Kidney (tissue), 14 donors: ENCODE results near the gene NDUFS2. TPM values are rescaled to one million over a fixed set of nuclear protein-coding genes. Genes with fewer than 3 reads are reported as not detected.

ENCODE experiments used
- DNase-seq, 5 donors: peaks; one replicate each; pipeline ENCODE4 v3.0.0-alpha.2; 2013 to 2020
- FAIRE-seq: peaks from 2 replicates; lab custom pipeline; 2012; peaks lifted over from hg19 to GRCh38; lab: Jason Lieb, UNC
- H3K27ac ChIP-seq, 2 donors: one replicate each; pipeline ENCODE4 v1.7.0; 2013; ENCODE audit warnings: low read depth in 2 of 2, low read length in 2 of 2, inconsistent platforms in 1 of 2
- H3K27me3 ChIP-seq: one replicate; pipeline ENCODE4 v1.7.1; 2013; ENCODE audit warnings: low read length, inconsistent platforms; ENCODE audit not compliant: control insufficient read depth, insufficient read depth
- H3K36me3 ChIP-seq, 3 donors: one replicate each; pipeline versions ENCODE4 v1.7.0 to v1.7.1; 2013; ENCODE audit warnings: low read length in 3 of 3, control low read depth in 1 of 3, inconsistent platforms in 1 of 3; ENCODE audit not compliant: insufficient read depth in 3 of 3, control insufficient read depth in 2 of 3
- H3K4me1 ChIP-seq, 3 donors: one replicate each; pipeline versions ENCODE4 v1.7.0 to v1.7.1; 2013; ENCODE audit warnings: low read length in 3 of 3, inconsistent platforms in 1 of 3, low read depth in 1 of 3; ENCODE audit not compliant: control insufficient read depth in 2 of 3, insufficient read depth in 2 of 3
- H3K4me3 ChIP-seq, 3 donors: one replicate each; pipeline versions ENCODE4 v1.7.0 to v1.8.1; 2013; ENCODE audit warnings: low read length in 3 of 3, control low read depth in 1 of 3, inconsistent platforms in 1 of 3
- H3K9ac ChIP-seq, 3 donors: one replicate each; pipeline versions ENCODE4 v1.7.0 to v1.7.1; 2013; ENCODE audit warnings: low read length in 3 of 3, control low read depth in 1 of 3, inconsistent platforms in 1 of 3
- H3K9me3 ChIP-seq, 3 donors: one replicate each; pipeline versions ENCODE4 v1.7.0 to v1.7.1; 2013; ENCODE audit warnings: low read length in 3 of 3, control low read depth in 1 of 3, inconsistent platforms in 1 of 3; ENCODE audit not compliant: control insufficient read depth in 2 of 3, insufficient read depth in 1 of 3
- CTCF ChIP-seq: IDR thresholded peaks from 3 replicates; pipeline ENCODE4 v1.5.1; 2012; ENCODE audit warnings: mild to moderate bottlenecking, moderate library complexity, borderline replicate concordance; ENCODE audit not compliant: insufficient read depth; ENCODE audit errors: extremely low read depth
- intact Hi-C: fragments of 100-400 bp; cut with DNase I; formaldehyde crosslinking; loops from one replicate; pipeline ENCODE4 v1.11.1; 2022
- polyA plus RNA-seq: library from polyadenylated mRNA; stranded (reverse); fragments of 350-450 nt; fragmentation: Illumina TruSeq; extraction: RNeasy Lipid Tissue Mini Kit (QIAGEN cat#74804); gene quantifications from one replicate; pipeline ENCODE4 v1.2.3, GENCODE V29; 2014; ENCODE audit warnings: low read depth, low replicate concordance; ENCODE audit not compliant: insufficient read depth
- total RNA-seq: library from RNA; stranded (reverse); fragmentation: NEBNext Ultra II Directional; extraction: Animal tissue kit (Norgen Biotek cat#: 25700); gene quantifications from one replicate; pipeline ENCODE4 v1.2.1, GENCODE V29; 2021
- donor health status: control.
- donor health status: control.
- donor health status: control.
- donor health status: control.
- donor health status: control.
- donor health status: DM: yes; HTN: yes; CAD: no.
- donor health status: Normal renal cell carcinoma (clear cell type).

NDUFS2 gene
- total and polyA plus RNA-seq, 2 donors from 2014 or later: 92.7 to 197 TPM

GRCh38 chr1:161157867-161158266 is 44.3 kb upstream of the NDUFS2 start:
- Histone ChIP-seq H3K4me1 (peaks cover 0 to 18% (median 11%) of the 10 kb centered on the region in 3 donors), H3K4me3 (no peak overlapping the region), H3K36me3 (peaks cover 0 to 7% (median 0%) of the 10 kb centered on the region in 3 donors), H3K27ac (no peak overlapping the region), H3K27me3 (no peaks in the 10 kb centered on the region), H3K9me3 (no peaks in the 10 kb centered on the region), H3K9ac (no peak overlapping the region)
- TF ChIP-seq CTCF: no peak
- intact Hi-C loops: no loop called here
- FAIRE-seq: no peak
- no peak for DNase-seq

- intact Hi-C loops: no loop called here
These were observed 43.7 kb upstream of the NDUFS2 start for GRCh38 chr1:161158316-161159010.

GRCh38 chr1:161159087-161159912 is 42.9 kb upstream of the NDUFS2 start, which contains the start of gene USP21:
TSS of gene USP21 (plus strand) at chr1:161159500. CDS start at chr1:161160641, 1,141 bp downstream.
- intact Hi-C loops: no loop called here
- peak within 1 kb of the TSS; percentile 87 to 92 (median 88) for H3K4me3 ChIP-seq
- no peak for TF ChIP-seq CTCF
- peak within 1 kb of the TSS; percentile 83 to 95 (median 83) for H3K9ac ChIP-seq
- H3K27me3 ChIP-seq: no peaks in the 10 kb centered on the region
- FAIRE-seq (no peak), DNase-seq (peak; percentile 95 to 98 (median 97))
- H3K27ac ChIP-seq: peak within 1 kb of the TSS; percentile 83 to 94
- H3K36me3 ChIP-seq: peaks cover 4 to 8% (median 7%) of the 10 kb centered on the region in 3 donors
- H3K9me3 ChIP-seq: no peaks in the 10 kb centered on the region
- H3K4me1 ChIP-seq: peaks cover 0 to 18% (median 11%) of the 10 kb centered on the region in 3 donors

More at GRCh38 chr1:161158316-161159010, 43.7 kb upstream of the NDUFS2 start:
- Histone ChIP-seq H3K27ac (peak overlapping the region; percentile 38 to 94), H3K9ac (peak overlapping the region in 2 of 3 donors; percentile 81 to 95), H3K4me1 (peaks cover 0 to 18% (median 11%) of the 10 kb centered on the region in 3 donors), H3K9me3 (no peaks in the 10 kb centered on the region), H3K4me3 (peak overlapping the region; percentile 69 to 87 (median 82)), H3K27me3 (no peaks in the 10 kb centered on the region), H3K36me3 (peaks cover 0 to 7% (median 0%) of the 10 kb centered on the region in 3 donors)
- FAIRE-seq (no peak), DNase-seq (no peak)
- TF ChIP-seq CTCF: no peak
